Measurements from ENCODE around the gene GAB2. TPM values are rescaled to one million over a fixed set of nuclear protein-coding genes. Genes with fewer than 3 reads are reported as not detected.

The GAB2 gene, protein sequence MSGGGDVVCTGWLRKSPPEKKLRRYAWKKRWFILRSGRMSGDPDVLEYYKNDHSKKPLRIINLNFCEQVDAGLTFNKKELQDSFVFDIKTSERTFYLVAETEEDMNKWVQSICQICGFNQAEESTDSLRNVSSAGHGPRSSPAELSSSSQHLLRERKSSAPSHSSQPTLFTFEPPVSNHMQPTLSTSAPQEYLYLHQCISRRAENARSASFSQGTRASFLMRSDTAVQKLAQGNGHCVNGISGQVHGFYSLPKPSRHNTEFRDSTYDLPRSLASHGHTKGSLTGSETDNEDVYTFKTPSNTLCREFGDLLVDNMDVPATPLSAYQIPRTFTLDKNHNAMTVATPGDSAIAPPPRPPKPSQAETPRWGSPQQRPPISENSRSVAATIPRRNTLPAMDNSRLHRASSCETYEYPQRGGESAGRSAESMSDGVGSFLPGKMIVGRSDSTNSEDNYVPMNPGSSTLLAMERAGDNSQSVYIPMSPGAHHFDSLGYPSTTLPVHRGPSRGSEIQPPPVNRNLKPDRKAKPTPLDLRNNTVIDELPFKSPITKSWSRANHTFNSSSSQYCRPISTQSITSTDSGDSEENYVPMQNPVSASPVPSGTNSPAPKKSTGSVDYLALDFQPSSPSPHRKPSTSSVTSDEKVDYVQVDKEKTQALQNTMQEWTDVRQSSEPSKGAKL
- total RNA-seq = 45.9 and 46.1 TPM in 2 replicates

DNA sequence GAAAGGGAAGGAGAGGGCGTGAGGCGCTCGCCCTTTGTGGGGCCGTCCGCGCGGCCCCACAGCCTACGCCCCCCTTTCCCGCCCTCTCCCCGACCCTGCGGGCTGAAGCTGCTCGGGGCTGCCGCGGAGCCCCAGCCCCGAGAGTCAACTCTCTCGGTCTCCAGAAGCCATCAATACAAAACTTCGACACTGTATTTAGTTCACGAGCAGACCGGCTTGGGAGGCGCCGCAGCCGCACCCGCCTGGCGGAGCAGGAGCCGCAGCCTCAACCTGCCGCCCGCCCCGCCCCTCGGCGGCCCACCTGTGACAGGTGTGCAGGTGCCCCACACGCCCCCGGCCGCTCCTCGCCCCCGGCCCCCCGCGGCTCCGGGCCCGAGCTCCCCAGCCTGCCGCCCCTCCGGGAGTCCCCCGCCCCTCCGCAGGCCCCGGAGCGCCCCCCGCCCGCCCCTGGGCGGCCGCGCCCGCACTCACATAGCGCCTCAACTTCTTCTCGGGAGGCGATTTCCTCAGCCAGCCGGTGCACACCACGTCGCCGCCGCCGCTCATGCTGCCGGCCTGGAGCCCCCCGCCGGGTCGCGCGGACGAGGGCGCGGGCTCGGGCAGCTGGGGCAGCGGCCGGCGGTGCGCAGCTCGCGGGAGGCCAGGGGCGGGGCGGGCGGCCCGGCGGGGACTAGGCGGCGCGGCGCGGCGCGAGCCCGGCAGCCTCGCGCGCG is at the start of gene GAB2:
Gene GAB2, minus strand, starts transcription at position 646 of the 713 bp plus-strand sequence. Its CDS starts 100 bp downstream, at position 546.

DNA sequence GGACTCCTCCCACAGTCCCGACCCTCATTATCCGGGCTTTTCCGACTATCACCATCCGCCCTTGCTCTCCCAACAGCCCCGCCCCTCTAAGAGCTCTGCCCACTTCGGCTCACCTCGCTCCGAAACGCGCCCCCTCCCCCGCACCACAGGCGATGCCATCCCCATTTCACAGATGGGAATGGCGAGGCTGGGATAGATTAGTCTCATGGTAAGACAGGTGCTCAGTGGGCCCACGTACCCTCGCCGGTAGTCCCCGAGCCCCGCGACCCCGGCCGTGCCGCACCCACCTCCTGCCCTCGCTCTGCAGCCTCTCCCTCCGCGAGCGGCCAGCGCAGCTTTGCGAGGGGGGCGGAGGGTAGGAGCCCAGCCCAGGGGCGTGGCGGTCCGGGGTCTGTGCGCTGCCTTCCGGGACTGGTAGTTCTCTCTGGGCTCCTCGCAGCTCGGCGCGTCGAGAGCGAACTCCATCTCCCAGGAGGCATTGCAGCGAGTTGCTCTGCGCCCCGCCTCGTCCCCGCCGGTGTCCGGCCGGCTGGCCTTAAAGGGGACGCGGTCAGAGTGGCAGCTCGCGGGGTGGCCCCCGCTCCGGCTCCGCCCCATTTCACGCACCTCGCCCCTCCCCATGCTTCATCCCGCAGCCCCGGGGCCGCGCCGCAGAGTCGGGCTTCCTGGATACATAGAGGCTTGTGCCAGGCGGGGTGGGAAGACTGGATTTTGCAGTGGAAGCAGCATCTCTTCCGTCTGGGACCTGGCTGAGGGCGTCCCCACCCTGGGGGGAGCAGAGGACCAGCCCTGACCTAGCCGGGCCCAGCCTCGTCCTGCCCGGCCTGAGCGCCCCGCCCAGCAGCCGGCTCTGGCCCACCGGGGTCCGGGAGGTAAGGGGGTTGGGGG is 229.1 kb downstream of the GAB2 start, which contains the start of the genes KCTD21 and USP35:
Gene KCTD21, minus strand, starts transcription at position 341 of the 888 bp plus-strand sequence. CDS start 14,072 bp downstream, outside the sequence.
Gene USP35, plus strand, starts transcription at position 634 of the 888 bp plus-strand sequence. CDS start 7,327 bp downstream, outside the sequence.

Other genes with a start within 250 kb of the GAB2 start
- gene KCTD21, start 229.2 kb downstream of the GAB2 start, total RNA-seq = 10.2 and 10.8 TPM in 2 replicates
- gene USP35, start 228.9 kb downstream of the GAB2 start, total RNA-seq = 7.7 and 10.5 TPM in 2 replicates
- 9.1 and 10.5 TPM in 2 replicates for gene NARS2, start 157.0 kb upstream of the GAB2 start, total RNA-seq